Epidermal melanocyte (primary cell): ENCODE data around the gene DCLRE1B.

ENCODE experiments used
- DNase-seq: peaks from one replicate; pipeline ENCODE4 v3.0.0; 2011; ENCODE audit warnings: low spot score; ENCODE audit not compliant: insufficient read length

DCLRE1B gene

DNA sequence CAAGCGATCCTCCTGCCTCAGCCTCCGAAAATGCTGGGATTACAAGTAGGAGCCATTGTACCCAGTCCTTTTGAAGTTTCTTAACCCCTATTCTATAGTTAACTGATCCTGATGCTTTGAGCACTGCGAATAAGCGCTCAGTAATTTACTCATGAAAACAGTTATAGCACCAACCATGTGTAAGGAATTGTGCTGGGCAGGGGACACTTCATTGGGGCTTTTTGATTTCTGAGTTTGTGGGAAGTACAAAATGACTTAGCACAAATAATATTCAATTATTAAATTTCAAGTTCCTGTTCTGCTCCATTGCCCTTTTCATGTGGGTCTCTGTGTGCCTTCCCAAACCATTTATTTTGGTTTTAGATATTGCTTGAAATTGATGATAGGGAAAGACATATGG is 17.8 kb downstream of the DCLRE1B start:
- no peak for DNase-seq

DNA sequence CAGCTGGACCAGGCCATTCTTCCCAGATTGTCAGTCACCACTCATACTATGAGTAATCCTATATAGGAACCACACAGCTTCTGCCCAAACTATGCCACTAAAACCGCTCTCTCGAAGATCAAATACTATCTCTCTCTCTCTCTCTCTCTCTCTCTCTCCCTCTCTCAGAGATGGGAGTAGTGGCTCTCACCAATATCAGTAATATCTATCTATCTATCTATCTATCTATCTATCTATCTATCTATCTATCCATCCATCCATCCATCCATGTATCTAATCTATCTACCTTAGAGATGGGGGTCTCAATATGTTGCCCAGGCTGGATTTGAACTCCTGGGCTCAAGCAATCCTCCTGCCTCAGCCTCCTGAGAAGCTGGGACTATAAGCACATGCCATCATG is 19.3 kb downstream of the DCLRE1B start:
- no peak for DNase-seq

DNA sequence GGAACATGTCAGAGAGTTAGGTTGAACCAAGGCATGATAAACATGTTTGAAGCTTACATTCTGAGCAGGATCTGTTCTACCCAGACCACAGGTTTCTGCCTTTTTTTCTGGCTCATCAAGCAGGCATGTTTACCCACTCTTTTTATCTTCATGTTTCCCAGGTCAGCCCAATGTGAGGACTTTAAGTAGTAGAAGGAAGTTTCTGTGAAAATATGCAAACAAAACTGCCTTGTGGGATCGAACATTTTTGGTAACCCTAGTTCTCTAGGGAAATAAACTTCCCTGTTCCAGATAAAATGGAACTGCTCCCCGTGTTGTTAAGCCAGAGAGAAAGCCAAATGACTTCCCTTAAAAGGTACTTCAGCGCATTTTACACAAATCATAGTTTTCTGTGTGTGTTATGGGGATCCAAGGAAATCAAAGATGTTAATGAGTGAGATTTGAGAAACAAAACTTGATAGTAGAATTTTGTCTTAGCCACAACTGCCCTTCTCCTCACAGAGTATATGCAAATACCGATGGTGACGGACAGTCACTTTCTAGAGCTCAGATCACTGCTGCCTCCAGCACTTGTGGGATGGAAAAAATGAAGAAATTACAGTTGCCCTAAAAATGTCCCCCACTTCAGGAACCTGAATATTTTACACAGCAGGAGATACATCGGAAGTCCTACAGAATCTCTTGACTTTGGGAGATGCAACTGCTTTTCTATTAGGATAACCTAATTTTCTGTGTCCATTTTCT is 23.2 kb downstream of the DCLRE1B start:
- DNase-seq: no peak

GRCh38 chr1:113928941-113929749 is 24.0 kb downstream of the DCLRE1B start, which contains the start of gene HIPK1:
TSS of gene HIPK1 (plus strand) at chr1:113929324.
- DNase-seq: peak; percentile 70

DNA sequence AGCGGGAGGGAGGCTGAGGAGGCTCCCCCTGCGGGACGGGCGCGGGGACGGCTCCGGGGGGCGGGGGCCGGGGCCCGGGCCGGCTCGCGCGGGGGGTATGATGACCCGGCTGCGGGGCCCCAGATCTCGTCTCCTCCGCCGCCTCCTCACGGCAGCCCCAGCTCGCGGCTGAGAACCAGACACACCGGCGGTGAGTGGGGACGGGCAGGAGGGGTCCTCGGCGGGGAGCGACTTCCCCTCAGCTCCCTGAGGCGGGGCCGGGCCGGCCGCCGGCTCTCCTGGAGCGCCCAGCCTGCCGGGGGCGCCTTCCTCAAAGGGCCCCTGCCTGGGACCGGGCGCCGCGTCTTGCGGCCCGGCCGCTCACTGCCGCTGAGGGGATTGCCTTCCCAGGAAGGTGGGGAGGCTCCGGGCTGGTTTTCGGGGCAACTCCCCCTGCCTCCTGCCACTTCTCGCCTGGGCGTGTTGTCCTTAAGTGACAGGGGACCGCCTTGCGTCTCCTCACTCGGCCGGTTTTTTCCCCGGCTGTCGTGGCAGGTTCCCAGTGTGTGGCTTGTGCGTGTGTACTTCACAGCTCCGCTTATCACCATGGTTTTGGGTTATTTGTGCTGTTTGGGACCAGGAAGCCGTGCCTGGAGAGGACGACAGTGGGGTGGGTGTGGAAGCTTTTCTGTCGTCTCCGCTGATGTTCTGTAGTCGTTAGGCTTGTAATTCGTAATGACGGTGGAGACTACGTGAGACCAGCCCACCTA is 24.8 kb downstream of the DCLRE1B start:
- no peak for DNase-seq

GRCh38 chr1:113930499-113931161 is 25.5 kb downstream of the DCLRE1B start:
- no peak for DNase-seq

DNA sequence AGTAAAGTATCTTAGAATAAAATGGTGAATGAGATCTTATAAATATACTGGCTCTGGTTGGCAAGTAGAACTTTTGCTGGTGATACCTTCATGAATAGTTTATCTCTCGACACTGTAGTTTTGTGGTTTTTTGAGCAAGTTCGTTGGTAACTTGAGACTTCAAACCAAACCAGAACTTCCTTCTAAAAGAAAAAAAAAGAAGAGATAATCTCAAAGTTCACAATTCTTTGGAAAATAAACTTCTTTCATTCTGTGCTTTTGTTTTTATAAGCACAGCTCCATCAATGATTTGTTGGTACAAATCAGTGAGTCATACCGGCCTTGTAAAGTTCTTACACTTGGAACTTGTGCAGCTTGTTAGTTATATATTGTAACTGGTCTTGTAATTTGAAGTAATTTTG is 26.3 kb downstream of the DCLRE1B start:
- DNase-seq: no peak

DNA sequence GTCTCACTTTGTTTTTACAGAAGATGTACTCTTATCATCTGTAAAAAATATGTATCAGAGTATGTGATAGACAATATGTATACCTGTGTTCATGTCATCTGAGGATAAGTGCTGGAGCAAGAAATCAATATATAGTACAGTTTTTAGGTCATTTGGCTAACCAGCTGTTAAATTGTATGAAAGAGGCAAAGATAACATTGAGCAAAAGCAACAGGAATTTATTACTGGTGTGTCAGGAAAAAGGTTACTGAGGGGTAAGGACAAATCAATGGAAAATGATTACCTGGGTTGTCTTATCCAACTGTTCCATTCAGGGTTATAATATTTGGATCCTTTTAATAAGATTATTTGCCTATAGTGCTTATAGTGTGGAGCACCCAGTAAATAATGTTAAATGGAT is 28.9 kb downstream of the DCLRE1B start:
- DNase-seq: no peak

DNA sequence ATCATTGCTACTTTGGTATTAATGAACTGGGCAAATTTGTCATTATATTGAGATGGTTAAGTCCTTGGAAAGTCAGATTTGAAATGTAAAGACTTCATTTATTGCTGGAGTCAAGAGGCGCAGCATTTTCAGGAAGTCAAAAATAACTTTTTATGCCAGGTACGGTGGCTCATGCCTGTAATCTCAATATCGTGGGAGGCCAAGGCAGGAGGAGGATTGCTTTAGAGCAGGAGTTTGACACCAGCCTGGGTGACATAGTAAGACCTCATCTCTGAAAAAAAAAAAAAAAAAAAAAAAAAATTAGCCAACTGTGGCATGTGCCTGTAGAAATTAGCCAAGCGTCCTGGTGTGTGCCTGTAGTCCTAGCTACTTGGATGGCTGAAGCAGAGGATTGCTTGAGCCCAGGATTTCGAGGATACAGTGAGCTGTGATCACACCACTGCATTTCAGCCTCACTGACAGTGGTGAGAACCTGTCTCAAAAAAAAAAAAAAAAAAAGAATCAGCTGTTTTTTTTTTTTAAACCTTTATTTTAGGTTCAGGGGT is 29.5 kb downstream of the DCLRE1B start:
- DNase-seq: no peak

DNA sequence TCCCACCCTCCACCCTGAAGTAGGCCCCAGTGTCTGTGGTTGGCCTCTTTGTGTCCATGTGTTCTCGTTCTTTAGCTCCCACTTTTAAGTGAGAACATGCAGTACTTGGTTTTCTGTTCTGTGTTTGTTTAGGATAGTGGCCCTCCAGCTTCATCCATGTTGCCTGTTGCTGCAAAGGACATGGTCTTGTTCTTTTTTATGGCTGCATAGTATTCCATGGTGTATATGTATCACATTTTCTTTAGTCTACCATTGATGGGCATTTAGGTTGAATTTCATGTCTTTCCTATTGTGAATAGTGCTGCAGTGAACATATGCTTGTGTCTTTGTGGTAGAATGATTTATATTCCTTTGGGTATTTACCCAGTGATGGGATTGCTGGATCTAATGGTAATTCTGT is 30.1 kb downstream of the DCLRE1B start:
- no peak for DNase-seq

GRCh38 chr1:113935970-113936369 is 30.8 kb downstream of the DCLRE1B start:
- no peak for DNase-seq

GRCh38 chr1:113937146-113937545 is 32.0 kb downstream of the DCLRE1B start:
- no peak for DNase-seq

GRCh38 chr1:113938192-113938591 is 33.1 kb downstream of the DCLRE1B start:
- no peak for DNase-seq

DNA sequence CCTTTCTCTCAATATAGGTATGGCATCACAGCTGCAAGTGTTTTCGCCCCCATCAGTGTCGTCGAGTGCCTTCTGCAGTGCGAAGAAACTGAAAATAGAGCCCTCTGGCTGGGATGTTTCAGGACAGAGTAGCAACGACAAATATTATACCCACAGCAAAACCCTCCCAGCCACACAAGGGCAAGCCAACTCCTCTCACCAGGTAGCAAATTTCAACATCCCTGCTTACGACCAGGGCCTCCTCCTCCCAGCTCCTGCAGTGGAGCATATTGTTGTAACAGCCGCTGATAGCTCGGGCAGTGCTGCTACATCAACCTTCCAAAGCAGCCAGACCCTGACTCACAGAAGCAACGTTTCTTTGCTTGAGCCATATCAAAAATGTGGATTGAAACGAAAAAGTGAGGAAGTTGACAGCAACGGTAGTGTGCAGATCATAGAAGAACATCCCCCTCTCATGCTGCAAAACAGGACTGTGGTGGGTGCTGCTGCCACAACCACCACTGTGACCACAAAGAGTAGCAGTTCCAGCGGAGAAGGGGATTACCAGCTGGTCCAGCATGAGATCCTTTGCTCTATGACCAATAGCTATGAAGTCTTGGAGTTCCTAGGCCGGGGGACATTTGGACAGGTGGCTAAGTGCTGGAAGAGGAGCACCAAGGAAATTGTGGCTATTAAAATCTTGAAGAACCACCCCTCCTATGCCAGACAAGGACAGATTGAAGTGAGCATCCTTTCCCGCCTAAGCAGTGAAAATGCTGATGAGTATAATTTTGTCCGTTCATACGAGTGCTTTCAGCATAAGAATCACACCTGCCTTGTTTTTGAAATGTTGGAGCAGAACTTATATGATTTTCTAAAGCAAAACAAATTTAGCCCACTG is 35.5 kb downstream of the DCLRE1B start:
- no peak for DNase-seq

- no peak for DNase-seq
These were observed 36.1 kb downstream of the DCLRE1B start for GRCh38 chr1:113941245-113941559.

DNA sequence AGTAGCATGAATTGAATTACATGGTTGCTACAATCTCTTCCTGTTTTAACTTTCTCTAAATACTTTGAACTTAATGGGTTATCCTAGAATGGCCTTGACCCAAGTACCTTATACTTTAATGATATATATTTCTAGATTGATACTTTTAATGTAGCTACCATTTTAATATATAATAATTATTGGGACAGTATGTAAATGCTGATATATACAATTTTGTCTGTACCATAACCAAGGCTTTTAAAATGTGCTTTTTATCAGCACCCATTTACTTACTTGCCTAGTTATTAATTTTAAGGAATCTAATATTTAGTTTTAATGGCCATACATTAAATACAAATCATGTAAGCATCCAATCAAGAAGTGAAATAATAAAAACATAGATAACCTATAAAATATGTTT is 37.4 kb downstream of the DCLRE1B start:
- no peak for DNase-seq

DNA sequence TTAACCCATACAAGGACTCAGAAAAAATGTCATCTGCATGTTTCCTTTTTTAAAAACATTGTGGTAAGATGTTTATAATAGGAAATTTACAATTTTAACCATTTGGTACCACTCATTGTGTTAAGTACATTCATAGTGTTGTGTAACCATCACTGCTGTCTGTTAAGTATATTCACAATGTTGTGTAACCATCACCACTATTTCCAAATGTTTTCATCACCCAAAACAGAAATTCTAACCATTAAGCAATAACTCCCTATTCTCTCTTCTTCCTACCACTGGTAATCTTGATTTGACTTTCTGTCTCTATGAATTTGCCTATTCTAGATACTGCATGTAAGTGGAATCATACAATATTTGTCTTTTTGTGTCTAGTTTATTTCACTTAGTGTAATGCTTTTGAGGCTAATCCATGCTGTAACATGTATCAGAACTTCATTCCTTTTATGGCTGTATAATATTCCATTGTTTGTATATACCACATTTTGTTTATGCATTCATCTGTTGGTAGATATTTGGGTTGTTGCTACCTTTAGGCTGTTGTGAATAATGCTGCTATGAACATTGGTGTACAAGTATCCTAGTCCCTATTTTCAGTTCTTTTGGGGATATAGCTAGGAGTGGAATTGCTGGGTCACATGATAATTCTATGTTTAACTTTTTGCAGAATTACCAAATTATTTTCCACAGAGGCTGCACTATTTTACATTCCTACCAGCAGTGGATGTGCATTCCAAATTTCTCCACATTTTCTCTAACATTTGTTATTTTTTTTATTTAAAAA is 38.1 kb downstream of the DCLRE1B start:
- DNase-seq: no peak

DNA sequence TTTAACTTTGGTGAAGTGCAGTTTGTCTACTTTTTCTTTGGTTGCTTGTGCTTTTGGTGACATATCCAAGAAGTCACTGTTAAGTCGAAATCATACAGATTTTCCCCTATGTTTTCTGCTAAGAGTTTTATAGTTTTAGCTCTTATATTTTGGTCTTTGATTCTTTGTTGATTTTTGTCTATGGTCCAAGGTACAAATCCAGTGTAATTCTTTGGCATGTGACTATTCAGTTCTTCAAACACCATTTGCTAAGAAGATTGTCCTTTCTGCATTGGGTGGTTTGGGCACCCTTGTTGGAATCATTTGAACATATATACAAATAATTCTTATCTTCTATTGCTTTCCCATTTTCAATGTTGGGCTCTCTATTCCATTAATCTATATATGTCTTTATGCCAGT is 40.2 kb downstream of the DCLRE1B start:
- DNase-seq: no peak

- no peak for DNase-seq
These were observed 41.0 kb downstream of the DCLRE1B start for GRCh38 chr1:113946112-113946511.
